Fibroblast of skin of right biceps (primary cell): ENCODE results near the gene PDE6B.
"Not testable (repeated sequence)": the region's sequence is repeated elsewhere in the genome, so short reads cannot be mapped to it uniquely, and the experiment has no call there.

ENCODE experiments used
- DNase-seq: peaks from one replicate; pipeline ENCODE4 v3.0.0-alpha.2; 2013

PDE6B gene

GRCh38 chr4:622996-623913, 2.1 kb upstream of the PDE6B start:
- no peak for DNase-seq

GRCh38 chr4:623914-624566, 1.3 kb upstream of the PDE6B start:
- no peak for DNase-seq

- DNase-seq: no peak
Measured at GRCh38 chr4:625631-626161, 323 bp downstream of the PDE6B start.

- no peak for DNase-seq
Measured at GRCh38 chr4:626201-627091, 1.1 kb downstream of the PDE6B start.

GRCh38 chr4:627347-628125, 2.2 kb downstream of the PDE6B start:
- DNase-seq: no peak

- DNase-seq: no peak
Measured at GRCh38 chr4:628311-628741, 3.0 kb downstream of the PDE6B start.

GRCh38 chr4:628821-629635, 3.7 kb downstream of the PDE6B start:
- no peak for DNase-seq

GRCh38 chr4:629636-629914, 4.2 kb downstream of the PDE6B start:
- no peak for DNase-seq

GRCh38 chr4:629915-630641, 4.7 kb downstream of the PDE6B start:
- DNase-seq: no peak

- no peak for DNase-seq
Measured at GRCh38 chr4:630656-631055, 5.3 kb downstream of the PDE6B start.

- DNase-seq: no peak
Measured at GRCh38 chr4:632196-632790, 6.9 kb downstream of the PDE6B start.

GRCh38 chr4:632926-633325, 7.6 kb downstream of the PDE6B start:
- no peak for DNase-seq

GRCh38 chr4:633406-633805, 8.0 kb downstream of the PDE6B start:
- no peak for DNase-seq

GRCh38 chr4:633976-634598, 8.7 kb downstream of the PDE6B start:
- DNase-seq: no peak

- DNase-seq: no peak
Measured at GRCh38 chr4:634599-634985, 9.2 kb downstream of the PDE6B start.

GRCh38 chr4:635066-635835, 9.9 kb downstream of the PDE6B start:
- DNase-seq: not testable (repeated sequence)

- DNase-seq: no peak
Measured at GRCh38 chr4:635851-636627, 10.7 kb downstream of the PDE6B start.

GRCh38 chr4:636628-637159, 11.3 kb downstream of the PDE6B start:
- DNase-seq: no peak
